Body of pancreas (tissue), 4 donors: Measurements from ENCODE around the gene THBS3.

ENCODE experiments used
- CTCF ChIP-seq, 7 experiments: fragments of 450-650 bp in 4 of 7; fragments of 200-600 bp in 3 of 7; sonication (generic) in 3 of 7; IDR thresholded peaks; one replicate each; pipeline ENCODE4 v1.5.1; 2016 to 2019; ENCODE audit warnings: antibody characterized with exemption in 7 of 7
- POLR2A ChIP-seq, 3 donors: fragments of 450-650 bp; IDR thresholded peaks; one replicate each; pipeline ENCODE4 v1.6.1; 2016; ENCODE audit warnings: antibody characterized with exemption in 3 of 3, mild to moderate bottlenecking in 2 of 3

GRCh38 chr1:155206891-155207805 lies 549 bp downstream of the THBS3 start:
- TF ChIP-seq CTCF (IDR thresholded peaks at IDR 0.05) (peak; percentile 62 to 88 (median 75)), POLR2A (IDR thresholded peaks at IDR 0.05) (no peak)
